ENCODE data around the gene RGS12.

DNA sequence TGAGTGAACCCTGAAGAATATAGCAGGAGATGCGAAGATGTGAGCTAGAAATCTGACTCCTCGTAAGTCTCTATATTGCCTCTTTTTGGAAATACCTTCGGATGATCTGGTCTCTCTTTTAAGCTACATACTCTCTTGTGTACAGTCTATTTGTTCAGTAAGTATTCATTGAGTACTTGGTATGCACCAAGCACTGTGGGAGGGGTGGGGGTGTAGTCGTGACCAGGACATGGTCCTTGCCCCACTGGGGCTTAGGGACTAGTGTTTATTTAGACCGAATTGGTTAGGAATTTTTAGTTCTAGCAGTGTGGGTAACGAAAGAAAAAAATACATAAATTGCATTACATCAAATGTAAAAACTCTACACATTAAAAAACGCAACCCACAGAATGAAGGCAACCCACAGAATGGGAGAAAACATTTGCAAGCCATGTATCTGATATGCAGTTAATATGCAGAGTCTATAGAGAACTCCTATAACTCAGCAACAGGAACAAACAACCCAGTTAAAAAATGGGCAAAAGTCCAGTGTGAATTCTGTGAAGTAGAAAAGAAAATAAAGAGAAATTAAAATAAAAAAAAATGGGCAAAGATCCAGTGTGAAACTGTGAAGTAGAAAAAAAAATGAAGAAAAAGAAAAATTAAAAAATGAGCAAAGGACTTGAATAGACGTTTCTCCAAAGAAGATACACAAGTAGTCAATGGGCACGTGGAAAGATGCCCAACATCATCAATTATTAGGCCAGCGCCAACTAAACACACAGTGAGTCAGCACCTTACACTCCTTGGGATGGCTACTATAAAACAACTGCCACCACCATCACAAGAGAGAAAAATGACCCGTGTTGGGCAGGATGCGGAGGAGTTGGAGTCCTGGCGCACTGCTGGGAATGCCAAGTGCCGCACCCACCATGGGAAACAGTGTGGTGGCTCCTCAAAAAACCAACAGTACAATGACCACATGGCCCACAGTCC, 43.8 kb downstream of the RGS12 start:
- no peak for TF ChIP-seq CTCF (optimal IDR thresholded peaks at IDR 0.05 in 1 of 3, IDR thresholded peaks at IDR 0.05 in 1 of 3, conservative IDR thresholded peaks at IDR 0.05 in 1 of 3; ENCODE audit: extremely low read depth in 1 of 3, insufficient read depth in 2 of 3, low read length in 3 of 3)
- TF ChIP-seq EZH2 (IDR thresholded peaks at IDR 0.05; ENCODE audit: low read length), result no peak

Data from keratinocyte (primary cell).